ENCODE measurements around the gene FBXW11.

DNA sequence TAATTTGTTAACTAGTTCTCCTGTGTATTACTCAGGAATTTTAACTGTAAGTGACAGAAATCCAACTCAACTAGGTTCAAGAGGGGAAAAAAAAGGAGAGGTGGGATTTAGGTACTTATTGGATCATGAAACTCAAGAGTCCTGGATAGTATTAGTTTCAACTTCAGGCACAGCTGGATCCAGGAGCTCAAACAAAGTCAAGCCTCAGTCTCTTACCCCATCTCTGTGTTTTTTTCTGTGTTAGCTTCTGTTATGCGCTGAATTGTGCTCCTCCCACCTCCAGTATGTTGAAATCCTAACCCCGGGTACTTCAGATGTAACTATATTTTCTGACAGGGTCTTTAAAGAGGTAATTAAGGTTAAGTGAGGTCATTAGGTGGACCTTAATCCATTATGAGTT, 167.3 kb downstream of the FBXW11 start:
- TF ChIP-seq, protein P1, sequence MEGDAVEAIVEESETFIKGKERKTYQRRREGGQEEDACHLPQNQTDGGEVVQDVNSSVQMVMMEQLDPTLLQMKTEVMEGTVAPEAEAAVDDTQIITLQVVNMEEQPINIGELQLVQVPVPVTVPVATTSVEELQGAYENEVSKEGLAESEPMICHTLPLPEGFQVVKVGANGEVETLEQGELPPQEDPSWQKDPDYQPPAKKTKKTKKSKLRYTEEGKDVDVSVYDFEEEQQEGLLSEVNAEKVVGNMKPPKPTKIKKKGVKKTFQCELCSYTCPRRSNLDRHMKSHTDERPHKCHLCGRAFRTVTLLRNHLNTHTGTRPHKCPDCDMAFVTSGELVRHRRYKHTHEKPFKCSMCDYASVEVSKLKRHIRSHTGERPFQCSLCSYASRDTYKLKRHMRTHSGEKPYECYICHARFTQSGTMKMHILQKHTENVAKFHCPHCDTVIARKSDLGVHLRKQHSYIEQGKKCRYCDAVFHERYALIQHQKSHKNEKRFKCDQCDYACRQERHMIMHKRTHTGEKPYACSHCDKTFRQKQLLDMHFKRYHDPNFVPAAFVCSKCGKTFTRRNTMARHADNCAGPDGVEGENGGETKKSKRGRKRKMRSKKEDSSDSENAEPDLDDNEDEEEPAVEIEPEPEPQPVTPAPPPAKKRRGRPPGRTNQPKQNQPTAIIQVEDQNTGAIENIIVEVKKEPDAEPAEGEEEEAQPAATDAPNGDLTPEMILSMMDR (IDR thresholded peaks at IDR 0.05), result no peak
- TF ChIP-seq EZH2 (IDR thresholded peaks at IDR 0.05; ENCODE audit: borderline replicate concordance, insufficient read depth, low read depth, low read length, poor library complexity, severe bottlenecking), result no peak
